Nephron progenitor cell (in vitro differentiated cells): Measurements from ENCODE around the gene SSNA1.

Experiments
- DNase-seq: peaks from one replicate; pipeline ENCODE4 v3.0.0; 2021
- H3K27ac Mint-ChIP-seq: 2 replicates; pipeline ENCODE4 v1.8.0; 2021; ENCODE audit warnings: mild to moderate bottlenecking, moderate library complexity, mixed read lengths
- H3K27me3 Mint-ChIP-seq: 2 replicates; pipeline ENCODE4 v1.8.0; 2021; ENCODE audit warnings: mild to moderate bottlenecking, low read depth, mixed read lengths; ENCODE audit not compliant: poor library complexity
- H3K36me3 Mint-ChIP-seq: 2 replicates; pipeline ENCODE4 v1.8.0; 2021; ENCODE audit warnings: low read depth, mixed read lengths
- H3K4me1 Mint-ChIP-seq: 2 replicates; pipeline ENCODE4 v1.8.0; 2021; ENCODE audit warnings: mixed read lengths
- H3K4me3 Mint-ChIP-seq: 2 replicates; pipeline ENCODE4 v1.8.0; 2021; ENCODE audit warnings: mild to moderate bottlenecking, moderate library complexity, mixed read lengths
- H3K9me3 Mint-ChIP-seq: 2 replicates; pipeline ENCODE4 v1.8.0; 2021; ENCODE audit warnings: mild to moderate bottlenecking, moderate library complexity, mixed read lengths
- TF ChIP-seq, protein P1 (sequence below): fragments of 200-600 bp; sonication (generic); IDR thresholded peaks from 2 replicates; pipeline ENCODE4 v1.5.0; 2021; ENCODE audit warnings: antibody characterized with exemption

SSNA1 gene

GRCh38 chr9:137163365-137163715 lies 25.1 kb upstream of the SSNA1 start:
- no peak for DNase-seq
- H3K36me3 Mint-ChIP-seq: no peaks in the 10 kb centered on the region
- peak overlapping the region; percentile 71 for H3K4me3 Mint-ChIP-seq
- H3K27me3 Mint-ChIP-seq: peaks cover 100% of the 10 kb centered on the region
- H3K4me1 Mint-ChIP-seq: no peaks in the 10 kb centered on the region
- no peak overlapping the region for H3K27ac Mint-ChIP-seq
- no peaks in the 10 kb centered on the region for H3K9me3 Mint-ChIP-seq
- TF ChIP-seq, protein P1, sequence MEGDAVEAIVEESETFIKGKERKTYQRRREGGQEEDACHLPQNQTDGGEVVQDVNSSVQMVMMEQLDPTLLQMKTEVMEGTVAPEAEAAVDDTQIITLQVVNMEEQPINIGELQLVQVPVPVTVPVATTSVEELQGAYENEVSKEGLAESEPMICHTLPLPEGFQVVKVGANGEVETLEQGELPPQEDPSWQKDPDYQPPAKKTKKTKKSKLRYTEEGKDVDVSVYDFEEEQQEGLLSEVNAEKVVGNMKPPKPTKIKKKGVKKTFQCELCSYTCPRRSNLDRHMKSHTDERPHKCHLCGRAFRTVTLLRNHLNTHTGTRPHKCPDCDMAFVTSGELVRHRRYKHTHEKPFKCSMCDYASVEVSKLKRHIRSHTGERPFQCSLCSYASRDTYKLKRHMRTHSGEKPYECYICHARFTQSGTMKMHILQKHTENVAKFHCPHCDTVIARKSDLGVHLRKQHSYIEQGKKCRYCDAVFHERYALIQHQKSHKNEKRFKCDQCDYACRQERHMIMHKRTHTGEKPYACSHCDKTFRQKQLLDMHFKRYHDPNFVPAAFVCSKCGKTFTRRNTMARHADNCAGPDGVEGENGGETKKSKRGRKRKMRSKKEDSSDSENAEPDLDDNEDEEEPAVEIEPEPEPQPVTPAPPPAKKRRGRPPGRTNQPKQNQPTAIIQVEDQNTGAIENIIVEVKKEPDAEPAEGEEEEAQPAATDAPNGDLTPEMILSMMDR: no peak

DNA sequence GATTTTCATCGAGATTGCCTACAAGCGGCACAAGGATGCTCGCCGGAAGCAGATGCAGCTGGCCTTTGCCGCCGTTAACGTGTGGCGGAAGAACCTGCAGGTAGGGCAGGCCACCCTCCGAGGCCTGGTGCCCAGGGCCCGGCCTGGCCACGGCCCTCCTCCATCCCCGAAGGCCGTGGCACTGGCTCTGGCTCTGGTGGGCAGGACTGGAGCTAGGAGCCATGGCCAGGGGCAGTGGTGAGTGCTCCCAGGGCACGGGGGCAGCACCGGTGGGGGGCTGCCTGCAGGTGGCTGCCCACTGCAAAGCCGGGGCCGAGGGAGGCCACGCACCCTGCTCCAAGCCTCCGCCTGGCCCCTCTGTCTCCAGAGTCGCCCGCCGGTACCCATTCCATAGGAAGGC lies 24.7 kb upstream of the SSNA1 start:
- Mint-ChIP-seq H3K4me3 (peak overlapping the region; percentile 71), H3K4me1 (no peaks in the 10 kb centered on the region), H3K36me3 (no peaks in the 10 kb centered on the region), H3K27me3 (peaks cover 100% of the 10 kb centered on the region), H3K27ac (no peak overlapping the region), H3K9me3 (no peaks in the 10 kb centered on the region)
- TF ChIP-seq, protein P1: no peak
- no peak for DNase-seq

DNA sequence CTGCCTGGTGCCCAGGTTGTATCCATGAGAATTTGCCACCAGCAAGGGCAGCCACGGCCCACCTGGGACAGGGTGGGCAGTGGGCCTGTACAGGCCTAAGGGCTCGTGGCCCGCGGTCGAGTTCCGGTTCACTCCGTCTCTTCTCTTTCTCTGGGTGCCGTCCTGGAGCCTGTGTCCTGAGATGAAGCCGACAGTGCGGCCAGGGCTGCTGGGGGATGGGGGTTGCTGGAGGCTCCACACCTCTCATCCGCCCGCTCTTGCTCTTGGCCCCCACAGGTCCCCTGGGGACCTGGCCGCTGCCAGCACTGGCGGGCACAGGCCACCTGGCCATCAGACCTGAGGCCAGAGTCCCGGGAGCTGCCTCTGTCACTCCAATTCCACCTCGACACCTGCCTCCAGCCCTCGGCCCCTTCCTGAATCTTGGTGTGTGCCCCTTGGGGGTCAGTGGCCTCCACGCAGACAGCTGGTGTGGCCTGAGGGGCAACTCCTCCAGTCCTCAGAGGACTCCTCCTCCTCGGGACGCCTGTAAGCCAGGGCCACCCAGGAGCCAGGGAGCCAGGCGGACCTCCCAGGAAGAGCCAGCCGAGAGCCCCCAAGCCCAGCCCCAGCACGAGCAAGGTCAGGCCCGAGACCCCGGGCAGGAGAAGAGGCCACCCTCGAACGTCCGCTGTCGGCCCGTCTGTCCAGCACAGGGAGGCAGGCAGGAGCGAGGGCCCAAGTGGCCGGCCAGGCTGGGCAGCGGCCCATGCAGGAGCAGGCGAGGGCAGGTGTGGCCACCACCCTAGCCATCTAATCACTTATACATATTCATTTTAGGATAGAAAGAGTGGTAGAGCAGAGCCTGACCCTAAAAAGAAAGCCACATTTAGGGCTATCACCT lies 23.9 kb upstream of the SSNA1 start:
- H3K9me3 Mint-ChIP-seq: no peaks in the 10 kb centered on the region
- peaks cover 95% of the 10 kb centered on the region for H3K27me3 Mint-ChIP-seq
- H3K27ac Mint-ChIP-seq: no peak overlapping the region
- DNase-seq: no peak
- no peaks in the 10 kb centered on the region for H3K4me1 Mint-ChIP-seq
- no peaks in the 10 kb centered on the region for H3K36me3 Mint-ChIP-seq
- no peak overlapping the region for H3K4me3 Mint-ChIP-seq
- TF ChIP-seq, protein P1: no peak

- no peaks in the 10 kb centered on the region for H3K9me3 Mint-ChIP-seq
- H3K27ac Mint-ChIP-seq: no peak overlapping the region
- no peaks in the 10 kb centered on the region for H3K36me3 Mint-ChIP-seq
- no peak overlapping the region for H3K4me3 Mint-ChIP-seq
- TF ChIP-seq, protein P1: no peak
- DNase-seq: no peak
- H3K27me3 Mint-ChIP-seq: peaks cover 94% of the 10 kb centered on the region
- no peaks in the 10 kb centered on the region for H3K4me1 Mint-ChIP-seq
These were observed 23.1 kb upstream of the SSNA1 start for GRCh38 chr9:137165250-137165836.

DNA sequence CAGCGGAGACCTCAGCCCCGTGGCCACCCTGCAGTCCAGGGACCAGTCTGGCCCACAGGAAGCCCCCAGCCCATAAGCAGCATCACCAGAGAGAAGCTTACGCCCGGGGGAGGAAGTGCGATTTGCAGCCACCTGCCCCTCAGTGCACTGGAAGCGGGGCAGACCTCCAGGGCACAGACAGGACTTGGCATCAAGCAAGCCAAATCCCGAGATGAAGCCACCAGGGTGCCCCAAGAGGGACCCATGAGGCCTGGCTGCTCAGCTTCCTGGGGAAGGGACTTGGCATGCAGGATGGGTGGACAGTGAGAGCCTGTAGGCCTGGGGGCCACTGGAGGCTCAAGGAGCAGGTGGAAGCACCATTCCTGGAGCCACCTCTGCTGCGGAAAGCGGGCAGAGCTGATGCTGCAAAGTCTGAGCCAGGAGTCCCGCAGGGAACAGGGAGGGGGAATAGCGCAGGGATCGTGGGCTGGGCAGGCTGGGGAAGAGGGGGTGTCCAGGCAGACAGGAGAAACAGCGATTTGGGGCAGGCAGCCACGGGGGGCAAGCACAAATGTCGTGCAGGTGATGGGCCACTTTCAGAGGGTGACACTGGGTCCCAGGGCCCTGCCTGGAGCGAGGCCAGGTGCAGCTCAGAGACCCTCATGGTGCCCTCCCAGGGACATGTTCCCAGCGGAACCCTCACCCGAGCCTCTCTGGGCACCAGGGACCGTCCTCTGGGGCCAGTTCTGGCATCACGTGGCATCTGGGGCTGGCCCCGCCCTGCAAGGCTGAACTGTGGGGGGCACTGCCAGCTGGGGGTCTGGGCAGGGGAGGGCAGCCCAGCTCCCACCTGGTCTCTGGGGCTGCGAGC lies 21.9 kb upstream of the SSNA1 start:
- Mint-ChIP-seq H3K4me1 (no peaks in the 10 kb centered on the region), H3K36me3 (no peaks in the 10 kb centered on the region), H3K4me3 (no peak overlapping the region), H3K27me3 (peaks cover 94% of the 10 kb centered on the region), H3K9me3 (no peaks in the 10 kb centered on the region), H3K27ac (no peak overlapping the region)
- TF ChIP-seq, protein P1: no peak
- DNase-seq: no peak
